Measurements from ENCODE around the gene C9.

DNA sequence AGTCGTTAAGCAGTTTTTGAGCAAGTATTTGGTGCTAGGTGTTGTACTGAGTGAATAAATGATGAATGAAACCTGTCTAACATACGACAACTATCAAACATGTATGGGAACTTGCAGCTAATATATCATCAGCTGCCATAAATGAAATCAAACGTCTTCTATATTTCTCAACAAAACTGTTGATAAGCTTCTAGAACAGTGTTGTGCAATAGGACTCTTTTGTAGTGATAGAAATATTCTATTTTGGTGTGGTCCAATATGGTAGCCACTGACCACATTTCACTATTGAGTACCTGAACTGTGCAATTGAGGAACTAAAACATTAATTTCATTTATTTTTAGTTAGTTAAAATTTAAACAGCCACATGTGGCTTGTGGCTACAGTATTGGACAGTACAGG is 128.6 kb downstream of the C9 start:
- no peak for TF ChIP-seq EZH2 (IDR thresholded peaks at IDR 0.05; ENCODE audit: borderline replicate concordance, insufficient read depth, low read depth, low read length, poor library complexity, severe bottlenecking)
- TF ChIP-seq, protein P1, sequence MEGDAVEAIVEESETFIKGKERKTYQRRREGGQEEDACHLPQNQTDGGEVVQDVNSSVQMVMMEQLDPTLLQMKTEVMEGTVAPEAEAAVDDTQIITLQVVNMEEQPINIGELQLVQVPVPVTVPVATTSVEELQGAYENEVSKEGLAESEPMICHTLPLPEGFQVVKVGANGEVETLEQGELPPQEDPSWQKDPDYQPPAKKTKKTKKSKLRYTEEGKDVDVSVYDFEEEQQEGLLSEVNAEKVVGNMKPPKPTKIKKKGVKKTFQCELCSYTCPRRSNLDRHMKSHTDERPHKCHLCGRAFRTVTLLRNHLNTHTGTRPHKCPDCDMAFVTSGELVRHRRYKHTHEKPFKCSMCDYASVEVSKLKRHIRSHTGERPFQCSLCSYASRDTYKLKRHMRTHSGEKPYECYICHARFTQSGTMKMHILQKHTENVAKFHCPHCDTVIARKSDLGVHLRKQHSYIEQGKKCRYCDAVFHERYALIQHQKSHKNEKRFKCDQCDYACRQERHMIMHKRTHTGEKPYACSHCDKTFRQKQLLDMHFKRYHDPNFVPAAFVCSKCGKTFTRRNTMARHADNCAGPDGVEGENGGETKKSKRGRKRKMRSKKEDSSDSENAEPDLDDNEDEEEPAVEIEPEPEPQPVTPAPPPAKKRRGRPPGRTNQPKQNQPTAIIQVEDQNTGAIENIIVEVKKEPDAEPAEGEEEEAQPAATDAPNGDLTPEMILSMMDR (IDR thresholded peaks at IDR 0.05) = no peak
